Mammary epithelial cell (primary cell): ENCODE data around the gene ELSPBP1.

ENCODE experiments used
- CTCF ChIP-seq, 2 donors: IDR thresholded peaks in 1 of 2; conservative IDR thresholded peaks in 1 of 2; 2 replicates each; pipeline ENCODE4 v1.5.1; 2011 to 2012; ENCODE audit warnings: inconsistent platforms in 2 of 2, low read length in 2 of 2, mild to moderate bottlenecking in 2 of 2, control low read depth in 1 of 2, low read depth in 1 of 2; ENCODE audit not compliant: insufficient read depth in 1 of 2; ENCODE audit errors: extremely low read depth in 1 of 2
- EZH2 ChIP-seq: IDR thresholded peaks from 2 replicates; pipeline ENCODE4 v1.6.1; 2012; ENCODE audit warnings: low read length, inconsistent platforms, borderline replicate concordance

GRCh38 chr19:48041877-48042580, 47.6 kb downstream of the ELSPBP1 start:
- TF ChIP-seq CTCF (conservative IDR thresholded peaks at IDR 0.05 in 1 of 2, IDR thresholded peaks at IDR 0.05 in 1 of 2; ENCODE audit: extremely low read depth in 1 of 2, insufficient read depth in 1 of 2, low read depth in 1 of 2, low read length in 2 of 2) (no peak), EZH2 (no peak)
